Psoas muscle (tissue), 8 donors: ENCODE measurements around the gene RBMS3. TPM values are rescaled to one million over a fixed set of nuclear protein-coding genes. Genes with fewer than 3 reads are reported as not detected.
"Not testable (repeated sequence)": the region's sequence is repeated elsewhere in the genome, so short reads cannot be mapped to it uniquely, and the experiment has no call there.

Experiments
- ATAC-seq, 4 donors: fragments of 200-7000 bp; cut with Tn5 transposase; one replicate each; pipeline ENCODE4 v1.9.1; 2020; ENCODE audit warnings: moderate library complexity in 3 of 4, mild to moderate bottlenecking in 2 of 4
- DNase-seq, 2 donors: peaks; one replicate each; pipeline ENCODE4 v3.0.0-alpha.2; 2020
- H3K27ac ChIP-seq: fragments of 200-600 bp; one replicate; pipeline ENCODE4 v1.8.0; 2022
- H3K27me3 ChIP-seq, 3 donors: fragments of 200-600 bp in 1 of 3; one replicate each; pipeline versions ENCODE4 v1.6.1 to v1.8.0; 2013 to 2022; ENCODE audit warnings: low read length in 2 of 3, mild to moderate bottlenecking in 2 of 3, moderate library complexity in 1 of 3; ENCODE audit not compliant: insufficient read depth in 3 of 3
- H3K36me3 ChIP-seq, 2 donors: fragments of 200-600 bp in 1 of 2; one replicate each; pipeline versions ENCODE4 v1.6.1 to v1.8.0; 2013 to 2022; ENCODE audit warnings: low read depth in 1 of 2, mild to moderate bottlenecking in 1 of 2, moderate library complexity in 1 of 2; ENCODE audit not compliant: insufficient read depth in 1 of 2
- H3K4me1 ChIP-seq: fragments of 200-600 bp; one replicate; pipeline ENCODE4 v1.8.0; 2022
- H3K4me3 ChIP-seq: fragments of 200-600 bp; one replicate; pipeline ENCODE4 v1.8.0; 2022; ENCODE audit warnings: mild to moderate bottlenecking
- H3K9me3 ChIP-seq: fragments of 200-600 bp; one replicate; pipeline ENCODE4 v1.8.0; 2022
- CTCF ChIP-seq: fragments of 200-600 bp; IDR thresholded peaks from one replicate; pipeline ENCODE4 v1.8.0; 2022; ENCODE audit warnings: antibody characterized with exemption
- WGBS, 3 donors: extraction: QIAGEN DNeasy Blood & Tissue Kit; methylation state at CpG; one replicate each; pipeline versions ENCODE4 v1.1.6 to v1.1.7; 2013; 5-methylcytosine and 5-hydroxymethylcytosine counted together
- intact Hi-C, 2 donors: fragments of 100-400 bp; cut with DNase I; formaldehyde crosslinking; loops; one replicate each; pipeline versions ENCODE4 v1.11.0 to v1.14.2; 2022
- polyA plus RNA-seq, 3 donors: library from polyadenylated mRNA; stranded (reverse); fragments of 200-250 nt; gene quantifications; one replicate each; pipeline ENCODE4 v1.2.3, GENCODE V29; 2013
- total RNA-seq, 4 donors: library from RNA; stranded (reverse); fragmentation: NEBNext Ultra II Directional in 2 of 4; extraction: Animal tissue kit (Norgen Biotek cat#: 25700) in 2 of 4; gene quantifications; one replicate each; pipeline versions ENCODE4 v1.2.1 to v1.2.4, GENCODE V29; 2021 to 2023
- donor health status: healthy with polysubstance abuse.
- donor health status: DM: no; HTN: no; CAD: no; lungs with moderate emphysema.
- donor health status: Bipolar disorder and iron deficiency.
- donor health status: healthy.
- donor health status: DM: yes; HTN: yes; CAD: no.
- donor health status: DM: no; HTN: no; CAD: no.
- donor health status: DM: no; HTN: no; CAD: no.
- donor health status: DM: yes; HTN: yes; CAD: no.

RBMS3 gene
- total and polyA plus RNA-seq, 7 donors: 3.8 to 34.5 (median 23.5) TPM

DNA sequence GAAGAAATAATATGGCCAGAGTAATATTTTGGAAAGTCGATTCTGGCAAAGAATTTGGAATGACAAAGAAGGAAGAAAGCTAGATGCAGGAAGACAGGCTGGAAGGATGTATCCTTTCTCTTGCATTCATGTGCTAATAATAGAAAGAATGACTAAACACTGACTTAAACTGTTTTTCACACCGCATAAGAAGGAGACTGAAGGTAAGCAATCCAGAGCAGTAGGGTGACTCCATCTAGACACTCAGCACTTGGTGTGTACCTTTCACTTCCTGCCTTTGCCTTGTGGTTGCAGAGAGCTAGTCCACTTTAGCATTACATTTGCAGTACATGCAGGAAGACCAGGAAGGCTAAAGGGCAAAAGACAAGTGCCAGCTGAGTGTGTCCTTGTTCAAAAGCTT lies 234.6 kb downstream of the RBMS3 start:
- 19 to 26% (median 24%) methylated on average over 2 of the region's 2 CpGs for WGBS, 3 donors
- intact Hi-C loops: no loop called here
- no peaks in the 10 kb centered on the region for H3K27me3 ChIP-seq
- no peak overlapping the region for H3K4me3 ChIP-seq
- H3K9me3 ChIP-seq: no peaks in the 10 kb centered on the region
- H3K36me3 ChIP-seq: no peaks in the 10 kb centered on the region
- no peak for DNase-seq
- H3K27ac ChIP-seq: peak overlapping the region; percentile 23
- no peak for TF ChIP-seq CTCF
- H3K4me1 ChIP-seq: peaks cover 51% of the 10 kb centered on the region
- ATAC-seq: peak; percentile 82 to 96 (median 92)

GRCh38 chr3:29516164-29516563 lies 235.3 kb downstream of the RBMS3 start:
- Histone ChIP-seq H3K27me3 (no peaks in the 10 kb centered on the region), H3K4me1 (peaks cover 49% of the 10 kb centered on the region), H3K36me3 (no peaks in the 10 kb centered on the region), H3K9me3 (no peaks in the 10 kb centered on the region), H3K27ac (no peak overlapping the region), H3K4me3 (no peak overlapping the region)
- TF ChIP-seq CTCF: no peak
- intact Hi-C loops: no loop called here
- ATAC-seq: no peak
- 90 to 91% (median 90%) methylated on average over 4 of the region's 4 CpGs for WGBS, 3 donors
- no peak for DNase-seq

GRCh38 chr3:29520764-29521163 lies 239.9 kb downstream of the RBMS3 start:
- WGBS, 3 donors: 92 to 98% (median 95%) methylated on average over 3 of the region's 3 CpGs
- Histone ChIP-seq H3K4me3 (no peak overlapping the region), H3K36me3 (no peaks in the 10 kb centered on the region), H3K27me3 (no peaks in the 10 kb centered on the region), H3K27ac (no peak overlapping the region), H3K4me1 (peaks cover 21% of the 10 kb centered on the region), H3K9me3 (no peaks in the 10 kb centered on the region)
- intact Hi-C loops: no loop called here
- TF ChIP-seq CTCF: no peak
- no peak for DNase-seq
- ATAC-seq: no peak

- DNase-seq: no peak
- no peak for ATAC-seq
- WGBS, 3 donors: 87 to 97% (median 93%) methylated on average over 1 of the region's 1 CpG
- H3K4me1 ChIP-seq: peaks cover 18% of the 10 kb centered on the region
- TF ChIP-seq CTCF: no peak
- no peaks in the 10 kb centered on the region for H3K27me3 ChIP-seq
- H3K4me3 ChIP-seq: no peak overlapping the region
- H3K9me3 ChIP-seq: no peaks in the 10 kb centered on the region
- no peaks in the 10 kb centered on the region for H3K36me3 ChIP-seq
- intact Hi-C loops: no loop called here
- H3K27ac ChIP-seq: no peak overlapping the region
Observed at GRCh38 chr3:29521293-29521692, 240.4 kb downstream of the RBMS3 start.

DNA sequence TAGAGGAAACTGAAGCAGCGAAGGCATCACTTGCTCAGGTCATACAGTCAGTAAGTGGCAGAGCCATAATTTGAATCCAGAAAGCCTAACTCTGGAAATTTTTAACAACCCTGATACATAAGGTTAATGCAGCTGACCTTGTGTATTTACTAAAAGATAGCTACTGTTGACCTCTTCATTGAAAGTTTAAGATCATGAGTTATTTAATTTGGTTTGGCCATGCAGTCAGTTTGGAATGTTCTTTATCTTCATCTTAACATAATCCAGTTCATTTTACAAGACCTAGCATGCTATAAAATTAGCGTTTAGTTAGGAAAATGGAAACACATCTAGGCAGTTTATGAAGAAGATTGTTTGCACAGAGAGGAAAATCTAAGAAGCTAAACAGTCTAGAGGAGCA lies 240.9 kb downstream of the RBMS3 start:
- Histone ChIP-seq H3K27ac (no peak overlapping the region), H3K4me1 (peaks cover 18% of the 10 kb centered on the region), H3K4me3 (no peak overlapping the region), H3K27me3 (no peaks in the 10 kb centered on the region), H3K36me3 (no peaks in the 10 kb centered on the region), H3K9me3 (no peaks in the 10 kb centered on the region)
- 84 to 93% (median 91%) methylated on average over 2 of the region's 2 CpGs for WGBS, 3 donors
- intact Hi-C loops: no loop called here
- ATAC-seq (no peak), DNase-seq (no peak)
- TF ChIP-seq CTCF: no peak

- H3K27me3 ChIP-seq, DNase-seq, H3K36me3 ChIP-seq, intact Hi-C loops, H3K4me3 ChIP-seq, H3K9me3 ChIP-seq: not testable (repeated sequence)
- peak in 2 of 4 donors; percentile 7 to 11 for ATAC-seq
- 90 to 94% (median 91%) methylated on average over 10 of the region's 10 CpGs for WGBS, 3 donors
- H3K4me1 ChIP-seq: peaks cover 13% of the 10 kb centered on the region
- H3K27ac ChIP-seq: peak overlapping the region; percentile 54
Observed at GRCh38 chr3:29524433-29524832, 243.6 kb downstream of the RBMS3 start.
